Osteocyte (in vitro differentiated cells): ENCODE data around the gene DPP6. TPM values are rescaled to one million over a fixed set of nuclear protein-coding genes. Genes with fewer than 3 reads are reported as not detected.

ENCODE experiments used
- DNase-seq: peaks from one replicate; pipeline ENCODE4 v3.0.0; 2021; ENCODE audit warnings: mixed read lengths; ENCODE audit not compliant: unreplicated experiment; ENCODE audit errors: extremely low spot score
- H3K27ac Mint-ChIP-seq: one replicate; pipeline ENCODE4 v1.8.0; 2021; ENCODE audit warnings: mild to moderate bottlenecking, mixed read lengths; ENCODE audit not compliant: unreplicated experiment
- H3K27me3 Mint-ChIP-seq: one replicate; pipeline ENCODE4 v1.8.0; 2021; ENCODE audit warnings: mixed read lengths; ENCODE audit not compliant: unreplicated experiment
- H3K36me3 Mint-ChIP-seq: one replicate; pipeline ENCODE4 v1.8.0; 2021; ENCODE audit warnings: mixed read lengths; ENCODE audit not compliant: unreplicated experiment
- H3K4me1 Mint-ChIP-seq: one replicate; pipeline ENCODE4 v1.8.0; 2021; ENCODE audit warnings: mixed read lengths; ENCODE audit not compliant: unreplicated experiment
- H3K4me3 Mint-ChIP-seq: one replicate; pipeline ENCODE4 v1.8.0; 2021; ENCODE audit warnings: mild to moderate bottlenecking, moderate library complexity, mixed read lengths; ENCODE audit not compliant: unreplicated experiment
- H3K9me3 Mint-ChIP-seq: one replicate; pipeline ENCODE4 v1.8.0; 2021; ENCODE audit warnings: mixed read lengths; ENCODE audit not compliant: unreplicated experiment
- total RNA-seq: library from RNA; stranded (reverse); gene quantifications from 2 replicates; pipeline ENCODE4 v1.2.1, GENCODE V29; 2021
- TF ChIP-seq, protein P1 (sequence below): fragments of 200-600 bp; sonication (generic); IDR thresholded peaks from 2 replicates; pipeline ENCODE4 v1.5.0; 2021; ENCODE audit warnings: antibody characterized with exemption, mild to moderate bottlenecking, moderate library complexity

Gene DPP6
- total RNA-seq, 1 donor from 2014 or later = not detected

- Mint-ChIP-seq H3K9me3 (peaks cover 25% of the 10 kb centered on the region), H3K27me3 (no peaks in the 10 kb centered on the region), H3K36me3 (no peaks in the 10 kb centered on the region), H3K27ac (no peak overlapping the region), H3K4me1 (no peaks in the 10 kb centered on the region), H3K4me3 (no peak overlapping the region)
- TF ChIP-seq, protein P1, sequence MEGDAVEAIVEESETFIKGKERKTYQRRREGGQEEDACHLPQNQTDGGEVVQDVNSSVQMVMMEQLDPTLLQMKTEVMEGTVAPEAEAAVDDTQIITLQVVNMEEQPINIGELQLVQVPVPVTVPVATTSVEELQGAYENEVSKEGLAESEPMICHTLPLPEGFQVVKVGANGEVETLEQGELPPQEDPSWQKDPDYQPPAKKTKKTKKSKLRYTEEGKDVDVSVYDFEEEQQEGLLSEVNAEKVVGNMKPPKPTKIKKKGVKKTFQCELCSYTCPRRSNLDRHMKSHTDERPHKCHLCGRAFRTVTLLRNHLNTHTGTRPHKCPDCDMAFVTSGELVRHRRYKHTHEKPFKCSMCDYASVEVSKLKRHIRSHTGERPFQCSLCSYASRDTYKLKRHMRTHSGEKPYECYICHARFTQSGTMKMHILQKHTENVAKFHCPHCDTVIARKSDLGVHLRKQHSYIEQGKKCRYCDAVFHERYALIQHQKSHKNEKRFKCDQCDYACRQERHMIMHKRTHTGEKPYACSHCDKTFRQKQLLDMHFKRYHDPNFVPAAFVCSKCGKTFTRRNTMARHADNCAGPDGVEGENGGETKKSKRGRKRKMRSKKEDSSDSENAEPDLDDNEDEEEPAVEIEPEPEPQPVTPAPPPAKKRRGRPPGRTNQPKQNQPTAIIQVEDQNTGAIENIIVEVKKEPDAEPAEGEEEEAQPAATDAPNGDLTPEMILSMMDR = no peak
- no peak for DNase-seq
These were observed 857.3 kb downstream of the DPP6 start for GRCh38 chr7:154909241-154910105.

GRCh38 chr7:154910125-154910524 lies 857.9 kb downstream of the DPP6 start:
- H3K4me3 Mint-ChIP-seq = no peak overlapping the region
- H3K27ac Mint-ChIP-seq = no peak overlapping the region
- DNase-seq = no peak
- H3K4me1 Mint-ChIP-seq = no peaks in the 10 kb centered on the region
- peaks cover 25% of the 10 kb centered on the region for H3K9me3 Mint-ChIP-seq
- no peaks in the 10 kb centered on the region for H3K36me3 Mint-ChIP-seq
- TF ChIP-seq, protein P1 = no peak
- H3K27me3 Mint-ChIP-seq = no peaks in the 10 kb centered on the region

- Mint-ChIP-seq H3K27ac (no peak overlapping the region), H3K36me3 (no peaks in the 10 kb centered on the region), H3K4me3 (no peak overlapping the region), H3K9me3 (peaks cover 25% of the 10 kb centered on the region), H3K4me1 (no peaks in the 10 kb centered on the region), H3K27me3 (no peaks in the 10 kb centered on the region)
- TF ChIP-seq, protein P1 = no peak
- no peak for DNase-seq
These were observed 858.8 kb downstream of the DPP6 start for GRCh38 chr7:154910977-154911376.

DNA sequence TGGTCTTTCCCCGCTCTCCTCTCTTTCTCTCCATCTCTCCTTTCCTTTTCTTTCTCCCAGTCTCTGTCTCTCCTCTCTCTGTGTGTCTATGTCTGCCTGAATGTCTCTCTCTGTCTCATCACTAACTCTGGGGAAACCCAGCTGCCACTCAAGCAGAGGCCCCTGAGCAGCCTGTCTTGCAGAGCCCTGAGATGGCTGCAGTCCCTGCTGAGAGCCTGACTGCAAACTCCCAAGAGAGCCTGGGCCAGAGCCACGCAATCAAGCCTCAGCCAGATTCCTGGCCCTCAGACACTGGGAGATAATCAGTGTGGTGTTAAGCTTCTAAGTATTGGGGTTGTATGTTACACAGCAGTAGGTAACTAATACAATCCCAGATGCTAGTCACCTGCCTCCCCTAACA lies 859.2 kb downstream of the DPP6 start:
- Mint-ChIP-seq H3K4me3 (no peak overlapping the region), H3K36me3 (no peaks in the 10 kb centered on the region), H3K27me3 (no peaks in the 10 kb centered on the region), H3K4me1 (no peaks in the 10 kb centered on the region), H3K27ac (no peak overlapping the region), H3K9me3 (peaks cover 25% of the 10 kb centered on the region)
- TF ChIP-seq, protein P1 = no peak
- no peak for DNase-seq

- Mint-ChIP-seq H3K9me3 (peaks cover 25% of the 10 kb centered on the region), H3K36me3 (no peaks in the 10 kb centered on the region), H3K4me1 (no peaks in the 10 kb centered on the region), H3K27ac (no peak overlapping the region), H3K27me3 (no peaks in the 10 kb centered on the region), H3K4me3 (no peak overlapping the region)
- no peak for DNase-seq
- TF ChIP-seq, protein P1 = no peak
These were observed 859.8 kb downstream of the DPP6 start for GRCh38 chr7:154911862-154912455.
